GM12801 (cell line): ENCODE results near the gene KCNQ2.

Source experiments
- CTCF ChIP-seq: IDR thresholded peaks from one replicate; pipeline ENCODE4 v1.5.1; 2011; ENCODE audit warnings: control low read depth; ENCODE audit not compliant: insufficient read length; ENCODE audit errors: extremely low read depth

Gene KCNQ2

GRCh38 chr20:63471981-63472831 lies at the start of gene KCNQ2:
KCNQ2 (minus strand) TSS chr20:63472655; CDS start chr20:63472463, 192 bp downstream.
- no peak for TF ChIP-seq CTCF

- no peak for TF ChIP-seq CTCF
These were observed 49.1 kb upstream of the KCNQ2 start for GRCh38 chr20:63521602-63522001.

GRCh38 chr20:63520934-63521601 lies 48.6 kb upstream of the KCNQ2 start:
- TF ChIP-seq CTCF = no peak

- TF ChIP-seq CTCF = no peak
These were observed 48.1 kb upstream of the KCNQ2 start, which contains the start of gene PPDPF for GRCh38 chr20:63520504-63520933. PPDPF (plus strand) TSS chr20:63520765; CDS start chr20:63521309, 544 bp downstream.

GRCh38 chr20:63519668-63520503 lies 47.4 kb upstream of the KCNQ2 start:
- TF ChIP-seq CTCF = no peak

- TF ChIP-seq CTCF = no peak
These were observed 46.7 kb upstream of the KCNQ2 start for GRCh38 chr20:63518946-63519667.
